ENCODE data around the gene SAMD1. TPM values are rescaled to one million over a fixed set of nuclear protein-coding genes. Genes with fewer than 3 reads are reported as not detected.

The SAMD1 gene
- total RNA-seq, 2 experiments from 2014 or later: 29.4 to 30.1 TPM

DNA sequence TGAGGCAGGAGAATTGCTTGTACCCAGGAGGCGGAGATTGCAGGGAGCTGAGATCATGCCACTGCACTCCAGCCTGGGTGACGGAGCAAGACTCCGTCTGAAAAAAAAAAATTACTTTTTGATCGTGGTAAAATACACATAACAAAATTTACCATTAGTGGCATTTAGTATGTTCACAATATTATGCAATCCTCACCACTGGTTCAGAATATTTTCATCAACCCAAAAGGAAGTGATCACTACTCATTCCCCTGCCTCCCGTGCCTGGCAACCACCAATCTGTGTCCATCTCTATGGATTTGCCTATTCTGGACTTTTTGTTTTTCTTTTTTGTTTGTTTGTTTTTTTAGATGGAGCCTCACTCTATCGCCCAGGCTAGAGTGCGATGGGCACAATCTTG lies 27.4 kb downstream of the SAMD1 start:
- H3K36me3 Mint-ChIP-seq (ENCODE audit: low read depth): no peaks in the 10 kb centered on the region
- CTCF ChIA-PET: no interaction called here
- intact Hi-C loops (cut with DNase I, micrococcal nuclease): no loop called here
- Histone ChIP-seq H3K36me3 (ENCODE audit: insufficient read depth, low read length) (no peaks in the 10 kb centered on the region), H3K9me3 (ENCODE audit: control insufficient read depth in 1 of 2, insufficient read depth in 1 of 2, low read length in 2 of 2) (peaks cover 0 to 4% of the 10 kb centered on the region in 2 experiments), H3K27me3 (ENCODE audit: control insufficient read depth in 1 of 2, insufficient read depth in 2 of 2, low read length in 2 of 2) (peaks cover 23 to 29% of the 10 kb centered on the region in 2 experiments), H3K27ac (ENCODE audit: low read depth in 1 of 2, low read length in 2 of 2) (no peak overlapping the region), H3K4me3 (ENCODE audit: low read length) (no peak overlapping the region), H3K4me1 (ENCODE audit: insufficient read depth, low read length) (peaks cover 13% of the 10 kb centered on the region)
- H3K4me1 Mint-ChIP-seq (ENCODE audit: low read depth): peaks cover 10% of the 10 kb centered on the region
- peaks cover 28% of the 10 kb centered on the region for H3K27me3 Mint-ChIP-seq
- DNase-seq (no peak), ATAC-seq (ENCODE audit: poor library complexity) (no peak)
- TF ChIP-seq, protein P1, sequence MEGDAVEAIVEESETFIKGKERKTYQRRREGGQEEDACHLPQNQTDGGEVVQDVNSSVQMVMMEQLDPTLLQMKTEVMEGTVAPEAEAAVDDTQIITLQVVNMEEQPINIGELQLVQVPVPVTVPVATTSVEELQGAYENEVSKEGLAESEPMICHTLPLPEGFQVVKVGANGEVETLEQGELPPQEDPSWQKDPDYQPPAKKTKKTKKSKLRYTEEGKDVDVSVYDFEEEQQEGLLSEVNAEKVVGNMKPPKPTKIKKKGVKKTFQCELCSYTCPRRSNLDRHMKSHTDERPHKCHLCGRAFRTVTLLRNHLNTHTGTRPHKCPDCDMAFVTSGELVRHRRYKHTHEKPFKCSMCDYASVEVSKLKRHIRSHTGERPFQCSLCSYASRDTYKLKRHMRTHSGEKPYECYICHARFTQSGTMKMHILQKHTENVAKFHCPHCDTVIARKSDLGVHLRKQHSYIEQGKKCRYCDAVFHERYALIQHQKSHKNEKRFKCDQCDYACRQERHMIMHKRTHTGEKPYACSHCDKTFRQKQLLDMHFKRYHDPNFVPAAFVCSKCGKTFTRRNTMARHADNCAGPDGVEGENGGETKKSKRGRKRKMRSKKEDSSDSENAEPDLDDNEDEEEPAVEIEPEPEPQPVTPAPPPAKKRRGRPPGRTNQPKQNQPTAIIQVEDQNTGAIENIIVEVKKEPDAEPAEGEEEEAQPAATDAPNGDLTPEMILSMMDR (IDR thresholded peaks at IDR 0.05): no peak
- no peak overlapping the region for H3K27ac Mint-ChIP-seq
- H3K9me3 Mint-ChIP-seq: no peaks in the 10 kb centered on the region
- H3K4me3 Mint-ChIP-seq: no peak overlapping the region
- POLR2A ChIA-PET: no interaction called here

DNA sequence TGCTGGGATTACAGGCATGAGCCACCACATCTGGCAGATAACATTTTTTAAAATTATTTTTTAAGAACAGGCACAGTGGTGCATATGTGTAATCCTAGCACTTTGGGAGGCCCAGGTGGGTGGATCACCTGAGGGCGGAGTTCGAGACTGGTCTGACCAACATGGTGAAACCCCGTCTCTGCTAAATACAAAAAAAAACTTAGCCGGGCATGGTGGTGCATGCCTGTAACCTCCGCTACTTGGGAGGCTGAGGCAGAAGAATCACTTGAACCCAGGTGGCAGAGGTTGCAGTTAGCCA lies 28.0 kb downstream of the SAMD1 start:
- Mint-ChIP-seq H3K4me3 (no peak overlapping the region), H3K27me3 (peaks cover 34% of the 10 kb centered on the region), H3K4me1 (ENCODE audit: low read depth) (peaks cover 10% of the 10 kb centered on the region), H3K9me3 (no peaks in the 10 kb centered on the region), H3K27ac (no peak overlapping the region), H3K36me3 (ENCODE audit: low read depth) (no peaks in the 10 kb centered on the region)
- no peak overlapping the region for H3K27ac ChIP-seq (ENCODE audit: low read depth in 1 of 2, low read length in 2 of 2)
- CTCF ChIA-PET: no interaction called here
- peaks cover 0 to 4% of the 10 kb centered on the region in 2 experiments for H3K9me3 ChIP-seq (ENCODE audit: control insufficient read depth in 1 of 2, insufficient read depth in 1 of 2, low read length in 2 of 2)
- intact Hi-C loops (cut with DNase I, micrococcal nuclease): no loop called here
- POLR2A ChIA-PET: no interaction called here
- peaks cover 18% of the 10 kb centered on the region for H3K4me1 ChIP-seq (ENCODE audit: insufficient read depth, low read length)
- peaks cover 28 to 32% of the 10 kb centered on the region in 2 experiments for H3K27me3 ChIP-seq (ENCODE audit: control insufficient read depth in 1 of 2, insufficient read depth in 2 of 2, low read length in 2 of 2)
- no peak for ATAC-seq (ENCODE audit: poor library complexity)
- no peak for DNase-seq
- H3K36me3 ChIP-seq (ENCODE audit: insufficient read depth, low read length): no peaks in the 10 kb centered on the region
- no peak overlapping the region for H3K4me3 ChIP-seq (ENCODE audit: low read length)
- TF ChIP-seq, protein P1 (IDR thresholded peaks at IDR 0.05): no peak

DNA sequence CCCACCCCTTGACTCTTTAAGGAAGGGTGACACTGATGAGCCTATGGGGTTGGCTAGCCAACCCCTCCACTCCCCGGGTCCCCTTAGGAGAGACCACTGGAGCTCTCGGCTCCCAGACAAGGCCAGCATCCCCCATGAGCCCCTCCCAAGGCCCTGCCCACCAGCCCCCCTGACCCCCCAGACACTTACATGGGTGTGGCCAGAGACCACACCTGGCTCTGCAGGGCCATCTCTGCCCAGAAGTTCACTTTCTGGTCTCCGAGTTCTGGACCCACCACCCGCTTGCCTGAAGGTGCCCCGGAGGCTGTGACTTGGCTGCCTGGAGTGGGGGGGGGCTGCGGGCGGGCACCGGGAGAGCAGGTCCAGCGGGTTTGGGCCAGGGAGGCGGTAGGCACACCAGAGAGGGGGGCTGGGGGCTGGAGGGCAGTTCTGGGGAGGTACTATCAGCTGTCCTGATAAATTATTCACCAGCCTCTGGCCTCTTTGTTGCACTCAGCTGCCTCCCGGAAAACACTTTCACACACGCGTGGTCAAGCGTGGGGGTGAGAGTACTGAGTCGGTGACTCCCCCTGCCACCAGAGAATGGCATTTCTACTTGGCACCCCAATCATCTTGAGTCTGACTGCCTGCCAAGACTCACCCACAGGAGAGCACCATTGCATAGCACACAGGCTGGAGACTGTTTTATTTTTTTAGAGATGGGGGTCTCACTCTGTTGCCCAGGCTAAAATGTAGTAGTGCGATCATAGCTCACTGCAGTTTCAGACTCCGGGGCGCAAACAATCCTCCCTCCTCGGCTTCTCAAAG lies 28.6 kb downstream of the SAMD1 start, which contains the start of gene PALM3:
TSS of gene PALM3 (minus strand) at position 326 of the 807 bp plus-strand sequence. CDS start at position 230, 96 bp downstream.
- H3K36me3 Mint-ChIP-seq (ENCODE audit: low read depth): no peaks in the 10 kb centered on the region
- peaks cover 22% of the 10 kb centered on the region for H3K4me1 ChIP-seq (ENCODE audit: insufficient read depth, low read length)
- TF ChIP-seq, protein P1 (IDR thresholded peaks at IDR 0.05): no peak
- peaks cover 0 to 4% of the 10 kb centered on the region in 2 experiments for H3K9me3 ChIP-seq (ENCODE audit: control insufficient read depth in 1 of 2, insufficient read depth in 1 of 2, low read length in 2 of 2)
- intact Hi-C loops (cut with DNase I, micrococcal nuclease): no loop called here
- DNase-seq (no peak), ATAC-seq (ENCODE audit: poor library complexity) (no peak)
- H3K4me1 Mint-ChIP-seq (ENCODE audit: low read depth): peaks cover 10% of the 10 kb centered on the region
- H3K27ac Mint-ChIP-seq: no peak within 1 kb of the TSS
- peaks cover 28 to 32% of the 10 kb centered on the region in 2 experiments for H3K27me3 ChIP-seq (ENCODE audit: control insufficient read depth in 1 of 2, insufficient read depth in 2 of 2, low read length in 2 of 2)
- no peak within 1 kb of the TSS for H3K27ac ChIP-seq (ENCODE audit: low read depth in 1 of 2, low read length in 2 of 2)
- H3K27me3 Mint-ChIP-seq: peaks cover 34% of the 10 kb centered on the region
- H3K4me3 ChIP-seq (ENCODE audit: low read length): no peak within 1 kb of the TSS
- no peaks in the 10 kb centered on the region for H3K36me3 ChIP-seq (ENCODE audit: insufficient read depth, low read length)
- ChIA-PET CTCF (no interaction called here), POLR2A (no interaction called here)
- no peak within 1 kb of the TSS for H3K4me3 Mint-ChIP-seq
- H3K9me3 Mint-ChIP-seq: no peaks in the 10 kb centered on the region
